GM21381 (cell line): ENCODE measurements around the gene PKM.
"Not testable (repeated sequence)": the region's sequence is repeated elsewhere in the genome, so short reads cannot be mapped to it uniquely, and the experiment has no call there.

ENCODE experiments used
- ATAC-seq: cut with Tn5 transposase; IDR thresholded peaks from one replicate; pipeline ENCODE4 v1.9.1; 2021; ENCODE audit warnings: mild to moderate bottlenecking, moderate library complexity; ENCODE audit not compliant: unreplicated experiment

Gene PKM

DNA sequence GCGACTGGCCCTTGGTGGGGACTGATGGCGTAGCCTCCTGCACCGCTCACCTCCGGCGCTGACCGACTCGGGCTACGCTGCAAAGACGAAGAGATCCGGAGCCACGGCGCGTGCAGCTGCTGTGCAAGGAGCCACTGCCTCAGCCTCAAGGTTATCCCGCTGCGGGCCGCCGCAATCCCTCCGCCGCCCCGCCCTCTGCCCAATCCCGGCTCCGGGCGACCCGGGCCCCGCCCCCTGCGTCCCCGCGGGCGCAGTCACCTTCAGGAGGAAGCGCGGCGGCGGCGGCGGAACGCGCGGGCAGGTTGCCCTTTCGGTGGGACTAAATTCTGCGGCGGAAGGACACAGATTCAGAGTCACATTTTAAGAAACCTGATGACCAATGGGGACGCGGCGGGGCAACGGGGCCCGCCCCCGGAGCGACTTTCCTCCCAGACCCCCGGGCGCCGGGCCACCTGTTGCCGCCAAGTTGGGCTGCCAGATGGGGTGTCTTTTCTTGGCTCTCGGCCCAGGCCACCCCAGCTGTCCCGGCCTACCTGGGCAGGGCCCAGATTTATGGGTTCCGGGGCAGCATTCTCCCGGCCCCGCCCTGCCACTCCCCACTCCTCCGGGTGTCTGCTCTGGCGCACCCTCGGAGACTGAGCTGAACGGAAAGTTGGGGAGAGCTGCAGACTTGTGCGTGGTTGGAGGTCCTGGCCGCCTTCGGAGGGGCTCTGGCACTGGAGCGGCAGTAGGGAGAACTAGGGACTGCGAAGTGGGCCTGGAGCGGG lies at the start of gene PKM:
TSS of gene PKM (minus strand) at position 125 of the 767 bp plus-strand sequence. CDS start 12,093 bp downstream, outside the sequence.
- peak; percentile 44 for ATAC-seq

DNA sequence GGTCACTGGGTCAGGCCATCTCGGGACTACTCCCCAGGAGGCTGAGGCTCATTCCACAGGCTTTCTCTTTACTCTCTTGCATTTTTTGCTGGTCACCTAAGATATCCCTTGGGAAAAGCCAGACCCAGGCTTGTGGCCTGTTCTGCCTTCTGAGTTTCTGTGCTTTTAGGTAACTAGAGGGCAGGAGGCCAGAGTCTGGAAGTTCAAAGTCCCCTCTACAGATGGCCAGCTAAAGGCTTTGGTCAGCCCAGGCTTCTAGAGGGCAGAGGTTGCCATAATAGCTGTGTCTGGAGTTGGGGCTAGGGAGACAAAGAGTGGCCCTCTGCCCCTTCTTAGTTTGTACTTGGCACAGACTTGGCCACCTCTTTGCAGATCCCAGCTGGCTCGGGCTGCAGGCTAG lies 49.8 kb upstream of the PKM start:
- ATAC-seq, result no peak

DNA sequence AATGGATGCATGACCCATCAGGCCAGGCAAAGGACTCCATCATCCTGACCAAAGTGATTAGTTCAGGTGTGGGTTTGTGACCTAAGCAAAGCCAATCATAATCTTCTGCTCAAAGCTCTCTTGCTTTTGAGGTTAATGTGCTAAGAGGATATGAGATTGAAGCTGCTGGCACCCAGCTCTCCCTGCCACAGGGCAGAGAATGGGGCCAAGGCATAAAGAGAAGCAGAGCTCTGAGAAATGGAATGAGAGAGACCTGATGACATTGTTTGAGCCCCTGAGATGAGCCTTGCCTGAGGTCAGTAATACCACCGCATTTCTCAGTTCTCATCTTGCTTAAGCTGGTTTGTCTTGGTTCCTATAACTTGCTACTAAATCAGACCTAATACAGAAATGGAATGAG lies 47.7 kb upstream of the PKM start:
- ATAC-seq, result no peak

DNA sequence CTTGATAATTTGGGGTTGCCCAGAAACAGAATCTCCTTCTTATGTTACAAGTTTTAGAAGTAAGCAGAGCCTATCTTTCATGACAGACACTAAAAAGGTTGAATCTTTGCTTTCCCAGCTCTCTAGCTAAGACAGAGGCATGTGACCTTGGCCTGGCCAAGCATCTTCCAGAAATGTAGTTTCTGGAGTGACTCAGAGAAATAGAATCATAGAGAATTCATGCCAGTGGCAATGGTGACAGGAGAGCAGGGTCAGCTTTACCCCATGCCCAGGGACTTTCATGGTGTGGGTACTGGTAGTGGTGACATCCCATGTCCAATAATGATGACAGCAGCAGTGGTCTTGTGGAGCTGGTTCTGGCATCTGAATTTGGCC lies 45.3 kb upstream of the PKM start:
- ATAC-seq, result no peak

DNA sequence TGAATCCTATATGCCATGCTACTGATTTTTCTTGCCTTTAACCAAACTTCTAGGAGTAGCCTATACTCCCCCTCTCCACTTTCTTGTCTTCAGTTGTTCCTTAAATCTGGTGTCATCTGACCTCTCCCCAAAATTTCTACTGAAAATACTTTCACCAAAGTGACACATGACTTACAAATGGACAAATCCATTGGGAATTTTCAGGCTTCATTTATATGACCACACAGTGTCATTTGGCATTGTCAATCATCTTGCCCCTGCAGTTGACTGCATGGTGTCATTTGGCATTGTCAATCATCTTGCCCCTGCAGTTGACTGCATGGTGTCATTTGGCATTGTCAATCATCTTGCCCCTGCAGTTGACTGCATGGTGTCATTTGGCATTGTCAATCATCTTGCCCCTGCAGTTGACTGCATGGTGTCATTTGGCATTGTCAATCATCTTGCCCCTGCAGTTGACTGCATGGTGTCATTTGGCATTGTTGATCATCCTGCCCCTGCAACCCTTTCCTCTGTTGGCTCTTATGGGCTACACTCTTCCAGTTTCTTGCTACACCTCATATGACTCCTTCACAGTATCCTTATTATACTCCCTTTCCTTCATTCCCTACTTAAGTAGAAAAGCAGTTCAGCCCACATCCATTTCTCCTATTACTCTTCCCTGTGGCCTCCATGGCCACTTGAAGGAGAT lies 44.8 kb upstream of the PKM start:
- not testable (repeated sequence) for ATAC-seq

DNA sequence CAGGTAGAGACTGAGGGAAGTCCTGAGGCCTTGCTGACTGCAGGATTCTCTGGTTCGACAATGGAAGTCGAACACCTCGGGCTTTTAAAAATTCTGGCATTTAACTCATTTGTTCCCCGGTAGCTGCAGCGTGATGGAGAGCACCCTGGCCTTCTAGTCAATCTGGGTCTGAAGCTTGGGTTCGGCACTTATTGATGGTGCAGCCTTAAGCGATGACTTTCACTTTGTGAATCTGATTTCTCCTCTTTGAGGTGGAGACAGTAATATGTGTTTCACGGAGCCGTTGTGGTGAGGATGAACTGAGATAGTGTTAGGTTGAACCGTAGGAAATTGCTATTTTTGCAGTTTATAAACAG lies 42.0 kb upstream of the PKM start:
- no peak for ATAC-seq

DNA sequence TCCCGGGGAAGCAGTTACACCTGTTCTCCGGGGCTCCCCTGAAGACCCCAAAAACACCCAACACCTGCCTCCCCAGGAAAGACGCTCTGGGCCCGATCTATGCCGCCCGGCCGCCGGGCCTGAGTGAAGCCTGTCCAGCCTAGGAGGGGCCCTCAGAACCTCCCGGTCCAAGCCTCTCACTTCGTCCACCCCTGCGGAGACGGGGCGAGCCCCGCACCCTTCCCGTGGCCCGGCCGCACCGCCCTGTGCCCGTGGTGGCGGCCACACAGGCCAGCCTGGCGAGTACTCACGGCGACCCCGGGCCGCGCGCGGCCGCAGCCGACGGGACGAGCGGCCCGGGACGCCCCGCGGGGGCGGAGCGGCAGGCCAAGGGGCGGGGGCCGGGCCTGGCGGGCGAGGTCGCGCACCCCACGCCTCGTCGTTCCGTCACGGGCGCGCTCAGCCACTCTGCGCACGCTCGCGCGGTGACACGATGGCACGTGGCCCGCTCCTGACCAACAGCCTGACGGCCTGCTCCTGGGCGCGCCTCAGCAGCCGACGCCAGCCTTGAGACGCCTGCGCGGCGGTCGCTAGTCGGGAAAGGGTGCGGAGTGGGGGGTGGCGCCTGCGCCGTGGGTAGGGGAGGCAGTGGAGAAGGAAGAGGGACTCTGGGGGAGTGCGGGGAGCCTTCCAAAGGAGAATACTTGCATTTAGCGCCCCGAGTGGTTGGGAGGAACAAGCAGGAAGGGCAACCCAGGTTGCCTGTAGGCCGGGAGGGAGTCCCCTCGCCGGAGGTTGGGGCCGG lies 41.4 kb upstream of the PKM start, which contains the start of gene PARP6:
TSS of gene PARP6 (minus strand) at position 342 of the 784 bp plus-strand sequence. CDS start 5,077 bp downstream, outside the sequence.
- peak; percentile 94 for ATAC-seq

DNA sequence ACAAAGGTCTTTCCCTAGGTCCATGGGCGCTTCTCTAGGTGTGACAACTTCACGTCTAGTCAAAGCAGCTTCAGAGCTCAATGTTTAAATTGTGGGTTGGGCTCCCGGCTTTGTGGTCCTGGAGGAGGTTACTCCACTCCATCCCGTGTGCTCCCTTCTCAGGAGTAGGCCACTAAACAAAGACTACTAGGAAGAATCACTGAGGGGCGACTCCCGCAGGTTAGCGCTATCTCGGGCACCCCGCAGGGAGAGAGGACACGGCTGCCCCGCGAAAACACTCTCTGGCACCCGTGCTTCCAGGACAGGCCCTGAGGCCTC lies 40.9 kb upstream of the PKM start:
- ATAC-seq, result no peak

DNA sequence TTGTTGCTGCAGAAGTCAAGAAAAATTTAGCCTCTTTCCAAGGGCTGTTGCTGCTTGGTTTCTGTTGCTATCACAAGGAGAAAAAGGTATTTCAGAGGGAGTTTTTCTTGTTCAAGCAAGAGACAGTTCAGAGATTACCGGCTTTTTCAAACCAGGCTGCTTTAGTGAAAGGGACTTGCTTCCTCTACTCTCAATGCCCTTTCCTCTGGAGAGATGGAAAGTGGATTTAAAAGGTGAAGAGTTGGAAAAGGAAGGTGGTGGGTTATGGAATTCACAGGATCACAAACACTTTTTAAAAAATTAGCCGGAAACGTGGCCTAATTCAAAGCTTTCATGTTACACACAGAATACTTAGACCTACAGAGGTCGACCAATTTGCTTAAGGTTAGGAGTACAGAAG lies 40.2 kb upstream of the PKM start:
- ATAC-seq, result no peak

DNA sequence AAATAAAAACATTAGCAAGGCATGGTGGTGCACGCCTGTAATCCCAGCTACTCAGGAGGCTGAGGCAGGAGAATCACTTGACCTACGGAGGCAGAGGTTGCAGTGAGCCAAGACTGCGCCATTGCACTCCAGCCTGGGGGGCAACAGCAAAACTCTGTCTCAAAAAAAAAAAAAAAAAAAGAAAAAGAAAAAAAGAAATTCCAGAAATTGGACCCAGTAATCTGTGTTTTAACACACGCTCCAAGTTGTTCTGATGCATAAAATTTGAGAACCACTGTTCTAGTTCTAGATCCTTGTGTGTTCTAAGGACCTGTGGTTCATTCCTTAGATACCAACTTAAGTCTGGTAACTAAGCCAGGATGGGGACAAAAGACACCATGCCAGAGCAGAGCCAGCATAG lies 38.7 kb upstream of the PKM start:
- no peak for ATAC-seq

DNA sequence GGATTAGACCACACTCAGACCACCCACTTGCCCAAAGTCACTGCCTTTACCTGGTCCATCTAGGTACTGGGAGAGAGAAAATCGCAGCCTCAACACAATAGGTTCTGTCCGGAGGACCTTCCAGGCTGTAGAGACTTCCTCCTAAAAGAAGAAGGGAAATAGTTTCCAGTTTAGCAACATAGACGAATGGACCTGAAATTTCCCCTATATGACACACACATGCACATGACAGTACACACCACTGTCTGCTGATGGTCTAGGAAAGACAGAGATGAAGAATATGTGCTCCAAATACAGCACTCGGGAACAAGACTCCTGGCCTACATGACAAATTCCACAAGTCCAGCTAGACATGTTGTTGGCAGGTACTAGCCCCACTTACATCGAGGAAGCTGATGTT lies 34.0 kb upstream of the PKM start:
- no peak for ATAC-seq

DNA sequence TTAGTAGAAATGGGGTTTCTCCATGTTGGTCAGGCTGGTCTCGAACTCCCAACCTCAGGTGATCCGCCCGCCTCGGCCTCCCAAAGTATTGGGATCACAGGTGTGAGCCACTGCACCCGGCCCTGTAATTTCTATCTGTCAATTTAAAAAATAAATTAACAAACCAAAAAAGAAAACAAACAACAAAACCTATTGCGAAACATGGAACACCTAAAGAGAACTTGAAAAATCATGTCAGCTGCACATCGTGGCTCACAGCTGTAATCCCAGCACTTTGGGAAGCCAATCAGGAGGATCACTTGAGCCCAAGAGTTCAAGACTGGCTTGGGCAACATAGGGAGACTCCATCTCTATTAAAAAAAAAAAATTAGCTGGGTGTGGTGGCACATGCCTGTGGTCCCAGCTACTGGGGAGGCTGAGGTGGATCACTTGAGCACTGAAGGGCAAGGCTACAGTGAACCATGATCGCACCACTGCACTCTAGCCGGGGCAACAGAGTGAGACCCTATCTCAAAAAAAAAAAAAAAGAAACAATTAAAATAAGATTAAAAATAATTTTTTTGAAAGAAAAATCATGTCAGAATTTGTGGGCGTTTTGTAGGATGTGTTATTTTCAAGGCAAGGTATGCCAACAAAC lies 21.8 kb upstream of the PKM start:
- no peak for ATAC-seq

DNA sequence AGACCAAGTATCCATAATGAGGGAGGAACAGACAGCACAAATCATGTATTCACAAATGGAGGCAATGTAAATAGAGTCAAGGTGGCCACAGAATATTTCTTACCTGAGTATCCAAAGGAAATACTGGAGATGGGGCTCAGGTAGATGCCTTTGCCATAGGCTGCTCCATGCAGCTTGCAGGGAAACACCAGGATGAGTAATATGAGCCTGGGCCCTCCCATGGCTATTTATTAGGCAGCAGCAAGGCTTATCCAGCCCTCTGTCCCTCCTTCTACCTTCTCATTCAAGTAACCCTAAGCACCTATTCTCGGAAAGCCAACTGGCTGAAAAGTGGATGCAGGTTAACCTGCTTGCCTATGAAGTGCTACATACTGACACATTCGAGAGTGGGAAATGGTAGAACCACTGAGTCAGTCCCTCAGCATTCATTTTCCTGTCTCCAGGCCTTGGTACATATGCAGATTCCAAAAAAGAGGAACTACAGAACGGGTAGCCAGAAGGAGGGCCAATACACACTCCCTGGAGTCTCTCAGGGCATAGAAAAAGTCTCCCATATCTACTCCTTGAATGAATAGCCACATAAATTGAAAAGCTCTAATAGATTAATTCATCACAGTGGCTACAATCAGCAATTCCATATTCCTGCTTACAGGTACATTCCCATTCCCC lies 18.3 kb upstream of the PKM start:
- no peak for ATAC-seq

DNA sequence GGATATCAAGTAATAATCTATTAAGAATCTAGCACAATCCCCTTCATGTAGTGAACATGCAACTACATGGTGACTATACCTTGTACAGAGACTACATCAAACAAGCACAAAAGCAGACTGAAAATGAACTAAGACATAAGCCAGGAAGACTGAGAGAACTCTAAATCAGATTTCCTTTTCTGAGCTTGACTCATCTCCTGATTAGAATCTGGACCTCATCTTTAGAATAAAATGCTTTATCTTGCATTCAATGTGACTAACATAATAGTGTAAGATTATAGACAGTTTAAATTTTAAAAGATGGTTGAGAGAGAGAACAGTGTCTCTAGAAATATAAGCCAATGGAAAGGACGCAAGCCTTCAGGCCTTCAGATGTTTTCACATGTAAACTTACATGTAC lies 17.5 kb upstream of the PKM start:
- ATAC-seq, result no peak

DNA sequence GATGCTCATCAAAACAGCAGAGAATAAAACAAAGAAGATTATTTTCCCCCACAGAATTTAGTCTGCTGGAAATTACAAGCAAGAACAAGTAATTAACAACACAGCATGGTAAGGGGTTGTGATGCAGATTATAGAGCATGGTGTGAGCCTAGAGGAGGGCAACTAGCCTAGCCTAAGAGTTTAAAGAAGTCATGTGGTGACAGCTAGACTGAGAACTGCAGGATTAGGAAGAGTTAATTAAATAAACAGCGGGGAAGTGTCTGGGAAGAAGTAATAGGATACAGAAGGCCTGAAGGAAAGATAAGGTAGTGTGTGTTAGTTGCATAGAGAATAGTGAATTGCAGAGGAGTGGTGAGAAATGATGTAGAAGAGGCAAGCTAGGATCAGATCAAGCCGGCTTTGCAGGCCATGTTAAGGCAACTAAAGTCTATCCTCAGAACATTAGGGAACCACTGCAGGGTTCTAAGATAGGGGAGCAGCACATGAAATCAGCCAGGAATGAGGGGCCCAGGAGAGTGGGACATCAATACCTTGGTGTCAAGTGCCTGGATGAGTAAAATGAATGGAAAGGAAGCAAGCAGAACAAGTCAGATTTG lies 11.9 kb upstream of the PKM start:
- ATAC-seq, result no peak

DNA sequence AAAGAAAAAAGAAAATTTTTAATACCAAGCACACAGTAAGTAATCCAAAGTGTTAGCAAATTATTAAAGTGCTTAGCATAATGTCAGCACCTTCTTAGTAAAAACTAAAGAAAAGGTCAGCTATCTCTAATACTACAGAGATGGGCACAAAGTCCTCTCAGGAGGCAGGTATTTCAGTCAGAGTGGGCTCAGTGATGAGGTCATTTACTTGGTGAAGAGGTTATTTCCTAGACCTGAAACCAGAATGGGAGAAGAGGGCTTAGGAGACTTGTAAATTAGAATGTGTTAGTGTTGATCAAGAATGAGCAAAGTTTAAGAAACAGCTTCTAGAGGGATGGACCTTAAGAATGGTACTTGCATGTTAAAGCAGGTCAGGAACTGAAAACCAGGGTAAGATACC lies 8.7 kb upstream of the PKM start:
- ATAC-seq, result no peak

DNA sequence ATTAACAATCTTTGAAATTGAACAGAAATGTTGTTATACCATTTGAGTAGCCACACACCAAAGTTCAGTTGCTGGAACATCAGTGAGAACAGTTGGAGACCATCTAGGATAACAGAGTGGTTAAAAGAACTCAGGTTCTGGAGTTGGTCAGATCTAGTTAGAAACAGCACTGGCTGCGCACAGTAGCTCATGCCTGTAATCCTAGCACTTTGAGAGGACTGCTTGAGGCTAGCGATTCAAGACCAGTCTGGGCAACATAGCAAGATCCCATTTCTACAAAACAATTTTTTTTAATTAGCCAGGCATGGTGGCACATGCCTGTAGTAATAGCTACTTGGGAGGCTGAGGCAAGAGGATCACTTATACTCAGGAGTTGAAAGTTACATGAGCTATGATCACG lies 7.6 kb upstream of the PKM start:
- no peak for ATAC-seq

DNA sequence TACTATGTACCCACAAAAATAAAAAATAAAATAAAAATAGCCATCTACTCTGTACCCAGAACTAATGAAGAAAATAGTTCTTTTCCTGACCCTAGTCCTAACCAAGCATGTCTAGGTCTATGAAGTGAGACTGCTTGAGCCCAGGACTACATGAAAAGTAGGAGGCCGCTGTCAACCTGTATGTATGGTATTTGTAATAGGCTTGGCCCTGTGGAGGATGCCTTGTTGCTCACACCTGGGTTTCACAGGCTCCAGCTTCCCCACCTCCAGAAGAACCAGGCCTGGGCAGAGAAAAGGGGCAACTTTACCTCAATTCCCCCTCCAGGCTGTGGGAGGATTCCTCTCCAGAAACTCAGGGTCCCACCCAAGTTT lies 6.8 kb upstream of the PKM start:
- no peak for ATAC-seq

DNA sequence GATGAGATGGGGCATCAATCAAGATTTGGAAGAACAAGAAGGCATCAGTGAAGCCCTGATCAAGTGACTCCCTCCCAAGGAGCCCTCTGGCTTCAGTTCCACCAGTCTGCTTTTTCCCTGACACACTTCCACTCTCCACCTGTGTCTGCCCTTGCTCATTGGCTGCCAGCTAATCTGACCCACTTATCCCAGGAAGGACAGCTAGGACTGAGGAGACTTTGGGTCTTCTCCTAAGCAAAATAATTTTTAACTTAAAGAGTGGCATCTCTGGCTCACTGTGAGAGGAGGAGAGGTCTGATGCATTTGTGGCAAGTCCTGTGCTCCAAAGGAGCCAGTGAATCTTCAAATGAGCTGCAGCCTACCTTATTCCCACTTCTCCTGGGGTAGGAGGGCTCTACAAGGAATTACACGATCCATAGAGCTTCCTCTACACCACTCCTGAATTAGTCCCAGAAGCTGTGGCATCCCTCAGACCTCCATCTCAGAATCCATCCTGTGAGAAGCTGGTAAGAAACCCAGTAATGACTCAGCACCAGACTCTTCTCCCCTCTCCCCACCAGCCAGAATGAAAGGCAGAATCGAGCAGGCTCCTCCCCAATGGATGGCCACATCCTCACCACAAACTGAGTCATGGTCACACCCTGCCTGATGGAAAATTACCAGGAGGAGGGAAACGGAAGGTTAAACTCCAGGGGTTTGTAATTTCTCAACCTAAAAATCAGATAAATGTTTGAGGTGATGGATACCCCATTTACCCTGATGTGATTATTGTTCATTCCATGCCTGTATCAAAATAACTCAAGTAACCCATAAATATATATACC lies 6.3 kb upstream of the PKM start:
- ATAC-seq, result peak; percentile 78
